Activated CD8-positive, alpha-beta memory T cell treated with anti-CD3 and anti-CD28 coated beads, Interleukin-2, amount 50 U/mL, for 24 hours (primary cell): ENCODE results near the gene LRRC10B.

Source experiments
- DNase-seq: peaks from one replicate; pipeline ENCODE4 v3.0.0-alpha.2; 2020; ENCODE audit errors: extremely low read depth

LRRC10B gene

GRCh38 chr11:61531044-61531443 is 22.5 kb downstream of the LRRC10B start:
- no peak for DNase-seq

- no peak for DNase-seq
These were observed 23.8 kb downstream of the LRRC10B start for GRCh38 chr11:61532134-61533038.

GRCh38 chr11:61533039-61533375 is 24.5 kb downstream of the LRRC10B start:
- no peak for DNase-seq

- no peak for DNase-seq
These were observed 24.9 kb downstream of the LRRC10B start for GRCh38 chr11:61533401-61533800.

GRCh38 chr11:61534025-61534932 is 25.7 kb downstream of the LRRC10B start:
- DNase-seq: no peak

GRCh38 chr11:61534933-61535839 is 26.6 kb downstream of the LRRC10B start:
- no peak for DNase-seq

GRCh38 chr11:61535998-61536675 is 27.6 kb downstream of the LRRC10B start:
- DNase-seq: no peak

- DNase-seq: no peak
These were observed 28.2 kb downstream of the LRRC10B start for GRCh38 chr11:61536676-61537270.

GRCh38 chr11:61537326-61537725 is 28.8 kb downstream of the LRRC10B start:
- DNase-seq: no peak

- DNase-seq: no peak
These were observed 30.1 kb downstream of the LRRC10B start for GRCh38 chr11:61538636-61538961.

GRCh38 chr11:61539006-61539405 is 30.5 kb downstream of the LRRC10B start:
- DNase-seq: no peak

GRCh38 chr11:61539831-61540357 is 31.3 kb downstream of the LRRC10B start:
- no peak for DNase-seq

GRCh38 chr11:61540528-61540927 is 32.0 kb downstream of the LRRC10B start:
- no peak for DNase-seq

- no peak for DNase-seq
These were observed 33.0 kb downstream of the LRRC10B start for GRCh38 chr11:61541598-61541997.

GRCh38 chr11:61542024-61542461 is 33.5 kb downstream of the LRRC10B start:
- DNase-seq: no peak

GRCh38 chr11:61542705-61543104 is 34.2 kb downstream of the LRRC10B start:
- DNase-seq: no peak

GRCh38 chr11:61543606-61544306 is 35.2 kb downstream of the LRRC10B start:
- no peak for DNase-seq

- no peak for DNase-seq
These were observed 35.9 kb downstream of the LRRC10B start for GRCh38 chr11:61544466-61544865.

- no peak for DNase-seq
These were observed 36.8 kb downstream of the LRRC10B start for GRCh38 chr11:61545341-61545740.

- DNase-seq: no peak
These were observed 37.4 kb downstream of the LRRC10B start for GRCh38 chr11:61545921-61546320.
